ENCODE data around the gene METAP1.
A peak's percentile ranks its signal among the peaks of the same experiment; 100 is the strongest.
"Not testable (repeated sequence)": the region's sequence is repeated elsewhere in the genome, so short reads cannot be mapped to it uniquely, and the experiment has no call there.

The METAP1 gene

GRCh38 chr4:99061048-99061700, 65.7 kb downstream of the METAP1 start:
- DNase-seq: no peak

GRCh38 chr4:99062120-99062519, 66.6 kb downstream of the METAP1 start:
- no peak for DNase-seq

GRCh38 chr4:99065521-99065920, 70.0 kb downstream of the METAP1 start:
- not testable (repeated sequence) for DNase-seq

- no peak for DNase-seq
These were observed 72.1 kb downstream of the METAP1 start for GRCh38 chr4:99067617-99068016.

- no peak for DNase-seq
These were observed 75.6 kb downstream of the METAP1 start for GRCh38 chr4:99071159-99071558.

GRCh38 chr4:99074816-99075215, 79.3 kb downstream of the METAP1 start:
- DNase-seq: no peak

- no peak for DNase-seq
These were observed 80.9 kb downstream of the METAP1 start for GRCh38 chr4:99076292-99076976.

GRCh38 chr4:99077177-99077576, 81.7 kb downstream of the METAP1 start:
- DNase-seq: no peak

GRCh38 chr4:99078336-99078735, 82.8 kb downstream of the METAP1 start:
- DNase-seq: no peak

GRCh38 chr4:99078931-99079624, 83.6 kb downstream of the METAP1 start:
- no peak for DNase-seq

- DNase-seq: no peak
These were observed 84.2 kb downstream of the METAP1 start for GRCh38 chr4:99079625-99080295.

- not testable (repeated sequence) for DNase-seq
These were observed 85.3 kb downstream of the METAP1 start for GRCh38 chr4:99080869-99081268.

- no peak for DNase-seq
These were observed 86.7 kb downstream of the METAP1 start for GRCh38 chr4:99082192-99082591.

GRCh38 chr4:99084595-99084994, 89.1 kb downstream of the METAP1 start:
- no peak for DNase-seq

GRCh38 chr4:99088023-99088449, 92.5 kb downstream of the METAP1 start:
- no peak for DNase-seq

- peak; percentile 62 for DNase-seq
These were observed 93.2 kb downstream of the METAP1 start, which contains the start of gene ADH5 for GRCh38 chr4:99088481-99089365. Gene ADH5 (minus strand): TSS chr4:99088788. CDS start chr4:99088700, 88 bp downstream.

- no peak for DNase-seq
These were observed 95.1 kb downstream of the METAP1 start for GRCh38 chr4:99090481-99091215.

- DNase-seq: no peak
These were observed 95.7 kb downstream of the METAP1 start for GRCh38 chr4:99091216-99091575.

GRCh38 chr4:99091841-99092240, 96.3 kb downstream of the METAP1 start:
- DNase-seq: not testable (repeated sequence)

GRCh38 chr4:99099311-99099710, 103.8 kb downstream of the METAP1 start:
- DNase-seq: no peak

- not testable (repeated sequence) for DNase-seq
These were observed 104.3 kb downstream of the METAP1 start for GRCh38 chr4:99099814-99100213.

- no peak for DNase-seq
These were observed 105.4 kb downstream of the METAP1 start for GRCh38 chr4:99100876-99101275.

Measured in T1000 (cell line).